Measurements from ENCODE around the gene GHR. TPM values are rescaled to one million over a fixed set of nuclear protein-coding genes. Genes with fewer than 3 reads are reported as not detected.

Gene GHR
- total and polyA plus RNA-seq, 2 of the 8 experiments (the other 6 are each of a cell fraction or from before 2014, with no cell fraction given): 0.15 to 0.19 TPM

GRCh38 chr5:42531611-42532010, 108.4 kb downstream of the GHR start (continued):
- TF ChIP-seq SAP30 (IDR thresholded peaks at IDR 0.05; ENCODE audit: insufficient read depth, insufficient replicate concordance, low read length) (no peak), TCF12 (IDR thresholded peaks at IDR 0.05; ENCODE audit: low read depth, low read length) (no peak), CHD2 (IDR thresholded peaks at IDR 0.05; ENCODE audit: low read length) (no peak), POLR2A (IDR thresholded peaks at IDR 0.05; ENCODE audit: control extremely low read depth in 1 of 2, low read depth in 2 of 2, low read length in 2 of 2) (no peak), SRF (IDR thresholded peaks at IDR 0.05; ENCODE audit: low read depth, low read length) (no peak), FOSL1 (IDR thresholded peaks at IDR 0.05; ENCODE audit: insufficient read depth, low read depth, low read length) (no peak), GABPA (IDR thresholded peaks at IDR 0.05; ENCODE audit: borderline replicate concordance, insufficient read depth, low read length) (no peak), MAX (IDR thresholded peaks at IDR 0.05) (no peak)

Data from H1 (cell line).